Pancreas (tissue), 10 donors: ENCODE data around the gene MYCN. TPM values are rescaled to one million over a fixed set of nuclear protein-coding genes. Genes with fewer than 3 reads are reported as not detected.

Source experiments
- ATAC-seq, 4 donors: fragments of 200-7000 bp; cut with Tn5 transposase; one replicate each; pipeline versions ENCODE4 v1.8.0 to v1.9.1; 2020; ENCODE audit warnings: mild to moderate bottlenecking in 4 of 4, moderate library complexity in 4 of 4
- DNase-seq, 6 donors: peaks; one replicate each; pipeline ENCODE4 v3.0.0-alpha.2; 2020
- FAIRE-seq: peaks from 2 replicates; lab custom pipeline; 2012; peaks lifted over from hg19 to GRCh38; lab: Jason Lieb, UNC
- H3K27ac ChIP-seq, 4 donors: fragments of 200-600 bp; sonication (generic); 1 replicate in 3 of 4; 2 replicates in 1 of 4; pipeline versions ENCODE4 v1.5.0 to v1.8.0; 2020
- H3K27me3 ChIP-seq, 4 donors: fragments of 200-600 bp; one replicate each; pipeline ENCODE4 v1.8.0; 2021
- H3K36me3 ChIP-seq, 3 donors: fragments of 200-600 bp; sonication (generic) in 1 of 3; one replicate each; pipeline versions ENCODE4 v1.5.0 to v1.8.0; 2020 to 2021
- H3K4me1 ChIP-seq, 3 donors: fragments of 200-600 bp; one replicate each; pipeline ENCODE4 v1.8.0; 2021
- H3K4me3 ChIP-seq, 4 donors: fragments of 200-600 bp; sonication (generic) in 2 of 4; one replicate each; pipeline versions ENCODE4 v1.5.0 to v1.8.0; 2020 to 2021
- H3K9me3 ChIP-seq, 4 donors: fragments of 200-600 bp; one replicate each; pipeline ENCODE4 v1.8.0; 2021
- WGBS, 2 donors: extraction: QIAGEN DNeasy Blood & Tissue Kit; methylation state at CpG; one replicate each; pipeline ENCODE4 v1.1.7; 2013; 5-methylcytosine and 5-hydroxymethylcytosine counted together
- intact Hi-C, 3 donors: fragments of 100-400 bp; cut with DNase I; formaldehyde crosslinking; loops; one replicate each; pipeline versions ENCODE4 v1.11.1 to v1.14.2; 2022
- polyA plus RNA-seq, 2 donors: library from polyadenylated mRNA; stranded (reverse); fragments of 200-250 nt; gene quantifications; one replicate each; pipeline ENCODE4 v1.2.3, GENCODE V29; 2013
- total RNA-seq, 6 donors: library from RNA; stranded (reverse); fragmentation: NEBNext Ultra II Directional in 4 of 6; extraction: Animal tissue kit (Norgen Biotek cat#: 25700) in 4 of 6; gene quantifications; one replicate each; pipeline versions ENCODE4 v1.2.1 to v1.2.4, GENCODE V29; 2021 to 2023
- TF ChIP-seq, protein P1 (sequence below), 4 donors: fragments of 200-600 bp; sonication (generic) in 3 of 4; IDR thresholded peaks; one replicate each; pipeline versions ENCODE4 v1.5.0 to v1.8.0; 2021; ENCODE audit warnings: antibody characterized with exemption in 4 of 4
- donor health status: healthy with polysubstance abuse.
- donor health status: DM: no; HTN: no; CAD: no; lungs with moderate emphysema.
- donor health status: DM: no; HTN: no; CAD: no.
- donor health status: control.
- donor health status: control.
- donor health status: Bipolar disorder and iron deficiency.
- donor health status: DM: yes; HTN: yes; CAD: no.
- donor health status: DM: no; HTN: no; CAD: no.
- donor health status: DM: no; HTN: no; CAD: no.
- donor health status: DM: yes; HTN: yes; CAD: no.

The MYCN gene
- total and polyA plus RNA-seq, 8 donors: 0.09 to 0.75 (median 0.17) TPM

- FAIRE-seq: no peak
- intact Hi-C loops: loop anchor here in 1 of 3 donors (10.0 kb wide), 2 partner anchors 571 to 671 kb away; no protein-coding TSS in a partner anchor
Measured at GRCh38 chr2:15933184-15933845, 7.0 kb upstream of the MYCN start.

GRCh38 chr2:15934291-15934945 lies 5.9 kb upstream of the MYCN start:
- Histone ChIP-seq H3K9me3 (no peaks in the 10 kb centered on the region), H3K27ac (no peak overlapping the region), H3K27me3 (peaks cover 0 to 2% (median 0%) of the 10 kb centered on the region in 4 donors), H3K4me1 (no peaks in the 10 kb centered on the region), H3K36me3 (no peaks in the 10 kb centered on the region), H3K4me3 (no peak overlapping the region)
- TF ChIP-seq, protein P1, sequence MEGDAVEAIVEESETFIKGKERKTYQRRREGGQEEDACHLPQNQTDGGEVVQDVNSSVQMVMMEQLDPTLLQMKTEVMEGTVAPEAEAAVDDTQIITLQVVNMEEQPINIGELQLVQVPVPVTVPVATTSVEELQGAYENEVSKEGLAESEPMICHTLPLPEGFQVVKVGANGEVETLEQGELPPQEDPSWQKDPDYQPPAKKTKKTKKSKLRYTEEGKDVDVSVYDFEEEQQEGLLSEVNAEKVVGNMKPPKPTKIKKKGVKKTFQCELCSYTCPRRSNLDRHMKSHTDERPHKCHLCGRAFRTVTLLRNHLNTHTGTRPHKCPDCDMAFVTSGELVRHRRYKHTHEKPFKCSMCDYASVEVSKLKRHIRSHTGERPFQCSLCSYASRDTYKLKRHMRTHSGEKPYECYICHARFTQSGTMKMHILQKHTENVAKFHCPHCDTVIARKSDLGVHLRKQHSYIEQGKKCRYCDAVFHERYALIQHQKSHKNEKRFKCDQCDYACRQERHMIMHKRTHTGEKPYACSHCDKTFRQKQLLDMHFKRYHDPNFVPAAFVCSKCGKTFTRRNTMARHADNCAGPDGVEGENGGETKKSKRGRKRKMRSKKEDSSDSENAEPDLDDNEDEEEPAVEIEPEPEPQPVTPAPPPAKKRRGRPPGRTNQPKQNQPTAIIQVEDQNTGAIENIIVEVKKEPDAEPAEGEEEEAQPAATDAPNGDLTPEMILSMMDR (IDR thresholded peaks at IDR 0.05): no peak
- WGBS, 2 donors: 73 to 74% methylated on average over 4 of the region's 4 CpGs
- no peak for DNase-seq
- no peak for FAIRE-seq
- intact Hi-C loops: loop anchor here in 1 of 3 donors (10.0 kb wide), 2 partner anchors 570 to 670 kb away; no protein-coding TSS in a partner anchor
- ATAC-seq: no peak

More at GRCh38 chr2:15933184-15933845, 7.0 kb upstream of the MYCN start:
- WGBS, 2 donors: 79 to 92% methylated on average over 11 of the region's 11 CpGs
- ATAC-seq (no peak), DNase-seq (no peak)
- H3K9me3 ChIP-seq: no peaks in the 10 kb centered on the region
- H3K4me1 ChIP-seq: no peaks in the 10 kb centered on the region
- TF ChIP-seq, protein P1 (IDR thresholded peaks at IDR 0.05): no peak
- H3K27ac ChIP-seq: no peak overlapping the region
- H3K36me3 ChIP-seq: no peaks in the 10 kb centered on the region
- H3K27me3 ChIP-seq: no peaks in the 10 kb centered on the region
- H3K4me3 ChIP-seq: no peak overlapping the region

- DNase-seq (no peak), FAIRE-seq (no peak), ATAC-seq (no peak)
- Histone ChIP-seq H3K4me1 (peaks cover 0 to 3% (median 0%) of the 10 kb centered on the region in 3 donors), H3K4me3 (no peak overlapping the region), H3K36me3 (no peaks in the 10 kb centered on the region), H3K27me3 (peaks cover 0 to 8% (median 0%) of the 10 kb centered on the region in 4 donors), H3K9me3 (no peaks in the 10 kb centered on the region), H3K27ac (no peak overlapping the region)
- intact Hi-C loops: loop anchor here in 2 of 3 donors (5.0 to 10.0 kb wide), 3 partner anchors 562 to 670 kb away; no protein-coding TSS in a partner anchor
- WGBS, 2 donors: 73 to 85% methylated on average over 5 to 6 of the region's 6 CpGs
- TF ChIP-seq, protein P1 (IDR thresholded peaks at IDR 0.05): no peak
Measured at GRCh38 chr2:15935189-15935588, 5.2 kb upstream of the MYCN start.

- no peak overlapping the region for H3K4me3 ChIP-seq
- intact Hi-C loops: loop anchor here in 2 of 3 donors (5.0 to 10.0 kb wide), 3 partner anchors 562 to 669 kb away; no protein-coding TSS in a partner anchor
- TF ChIP-seq, protein P1 (IDR thresholded peaks at IDR 0.05): no peak
- no peak overlapping the region for H3K27ac ChIP-seq
- FAIRE-seq (no peak), DNase-seq (no peak), ATAC-seq (no peak)
- no peaks in the 10 kb centered on the region for H3K9me3 ChIP-seq
- H3K4me1 ChIP-seq: peaks cover 0 to 8% (median 0%) of the 10 kb centered on the region in 3 donors
- peaks cover 0 to 10% (median 0%) of the 10 kb centered on the region in 4 donors for H3K27me3 ChIP-seq
- no peaks in the 10 kb centered on the region for H3K36me3 ChIP-seq
- WGBS, 2 donors: 53 to 61% methylated on average over 4 of the region's 4 CpGs
Measured at GRCh38 chr2:15935675-15936074, 4.7 kb upstream of the MYCN start.
